Activated naive CD8-positive, alpha-beta T cell treated with anti-CD3 and anti-CD28 coated beads, Interleukin-2, amount 10 ng/mL, durations not matched to agents 7 days and 5 days (primary cell): Measurements from ENCODE around the gene SLC35A1. TPM values are rescaled to one million over a fixed set of nuclear protein-coding genes. Genes with fewer than 3 reads are reported as not detected.
"Not testable (repeated sequence)": the region's sequence is repeated elsewhere in the genome, so short reads cannot be mapped to it uniquely, and the experiment has no call there.

Source experiments
- ATAC-seq: fragments of 150-1000 bp; cut with Tn5 transposase; one replicate; pipeline ENCODE4 v1.10.0; 2021; ENCODE audit warnings: low read depth, moderate library complexity
- POLR2A ChIA-PET: fragments of 350-600 bp; sonication (Branson Sonifier 250); formaldehyde crosslinking; loops from one replicate; lab custom pipeline; 2021; ENCODE audit warnings: antibody characterized with exemption; lab: Charles Lee
- DNase-seq: peaks from one replicate; pipeline ENCODE4 v3.0.0; 2021
- H3K27ac Mint-ChIP-seq: one replicate; pipeline ENCODE4 v1.8.0; 2022; ENCODE audit warnings: mild to moderate bottlenecking, mixed read lengths
- H3K27me3 Mint-ChIP-seq: one replicate; pipeline ENCODE4 v1.8.0; 2022; ENCODE audit warnings: mild to moderate bottlenecking, moderate library complexity, mixed read lengths
- H3K36me3 Mint-ChIP-seq: one replicate; pipeline ENCODE4 v1.8.0; 2021; ENCODE audit warnings: mild to moderate bottlenecking, mixed read lengths
- H3K4me1 Mint-ChIP-seq: one replicate; pipeline ENCODE4 v1.8.0; 2021; ENCODE audit warnings: mixed read lengths
- H3K4me3 Mint-ChIP-seq: one replicate; pipeline ENCODE4 v1.8.0; 2022; ENCODE audit warnings: mild to moderate bottlenecking, moderate library complexity, mixed read lengths
- H3K9me3 Mint-ChIP-seq: one replicate; pipeline ENCODE4 v1.8.0; 2021; ENCODE audit warnings: mixed read lengths
- total RNA-seq, 2 experiments: library from RNA; stranded (reverse); gene quantifications; one replicate each; pipeline ENCODE4 v1.2.3, GENCODE V29; 2021

SLC35A1 gene
- total RNA-seq, 2 experiments from 2014 or later: 14.1 to 14.9 TPM

DNA sequence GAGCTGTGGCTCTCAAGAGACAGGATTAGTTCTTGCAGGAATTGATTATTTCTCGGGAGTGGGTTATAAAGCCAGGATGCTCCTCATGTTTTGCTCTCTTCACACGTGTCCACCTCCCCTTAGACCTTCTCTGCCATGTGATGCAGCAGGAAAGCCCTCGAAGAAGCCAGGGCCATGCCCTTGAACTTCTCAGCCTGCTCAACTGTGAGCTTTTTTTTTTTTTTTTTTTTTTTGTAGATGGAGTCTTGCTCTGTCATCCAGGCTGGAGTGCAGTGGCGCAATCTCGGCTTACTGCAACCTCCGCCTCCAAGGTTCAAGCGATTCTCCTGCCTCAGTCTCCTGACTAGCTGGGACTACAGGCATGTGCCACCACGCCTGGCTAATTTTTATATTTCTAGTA, 16.6 kb downstream of the SLC35A1 start:
- DNase-seq, POLR2A ChIA-PET, H3K27ac Mint-ChIP-seq, ATAC-seq, H3K9me3 Mint-ChIP-seq, H3K27me3 Mint-ChIP-seq, H3K4me3 Mint-ChIP-seq, H3K4me1 Mint-ChIP-seq: not testable (repeated sequence)
- peaks cover 13% of the 10 kb centered on the region for H3K36me3 Mint-ChIP-seq

DNA sequence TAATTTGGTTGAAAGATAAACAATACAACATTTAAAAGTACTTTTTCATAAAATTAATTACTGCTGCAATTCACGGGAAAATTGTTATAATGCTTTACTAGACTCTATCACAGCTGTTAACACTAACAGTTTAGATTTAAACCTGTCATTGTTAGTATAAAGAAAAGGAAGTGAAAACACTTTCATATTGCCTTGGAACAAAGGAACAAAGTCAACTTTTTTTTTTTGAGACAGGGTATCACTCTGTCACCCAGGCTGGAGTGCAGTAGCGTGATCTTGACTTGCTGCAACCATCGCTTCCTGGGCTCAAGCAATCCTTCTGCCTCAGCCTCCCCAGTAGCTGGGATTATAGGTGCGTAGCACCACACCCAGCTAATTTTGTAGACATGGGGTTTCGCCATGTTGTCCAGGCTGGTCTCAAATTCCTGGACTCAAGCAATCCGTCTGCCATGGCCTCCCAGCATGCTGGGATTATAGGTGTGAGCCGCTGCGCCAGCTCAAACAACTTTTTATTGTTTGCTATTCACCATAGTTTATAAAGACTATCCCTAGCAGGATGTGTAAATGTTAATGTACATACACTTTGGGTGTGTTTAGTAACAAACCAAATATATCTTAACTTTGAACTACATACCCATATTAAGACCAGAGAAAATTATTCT, 22.1 kb downstream of the SLC35A1 start:
- Mint-ChIP-seq H3K9me3 (no peaks in the 10 kb centered on the region), H3K27me3 (no peaks in the 10 kb centered on the region), H3K4me3 (no peak overlapping the region), H3K36me3 (peaks cover 16% of the 10 kb centered on the region), H3K27ac (no peak overlapping the region), H3K4me1 (peaks cover 2% of the 10 kb centered on the region)
- DNase-seq (no peak), ATAC-seq (no peak)
- POLR2A ChIA-PET: no interaction called here

DNA sequence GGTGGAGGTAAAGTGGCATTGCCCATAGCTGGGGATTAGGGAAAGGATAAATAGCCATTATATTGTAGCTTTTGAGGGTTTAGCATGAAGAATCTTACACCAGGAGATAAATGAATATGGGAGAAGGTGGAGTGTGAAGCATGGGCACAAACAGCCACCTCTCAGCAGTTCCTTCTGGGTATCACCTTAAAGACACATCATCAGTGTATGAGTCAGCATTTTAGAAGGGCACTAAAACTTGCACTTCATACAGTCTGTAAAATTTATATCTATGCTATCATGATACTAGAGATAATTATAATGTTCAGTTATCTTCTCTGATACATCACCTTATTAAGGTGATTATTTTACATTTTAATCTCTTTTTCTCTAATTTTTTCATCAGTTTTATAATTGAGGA, 25.3 kb downstream of the SLC35A1 start:
- POLR2A ChIA-PET: no interaction called here
- Mint-ChIP-seq H3K27ac (no peak overlapping the region), H3K4me3 (no peak overlapping the region), H3K36me3 (peaks cover 14% of the 10 kb centered on the region), H3K9me3 (no peaks in the 10 kb centered on the region), H3K27me3 (no peaks in the 10 kb centered on the region), H3K4me1 (peaks cover 2% of the 10 kb centered on the region)
- DNase-seq: no peak
- ATAC-seq: no peak

DNA sequence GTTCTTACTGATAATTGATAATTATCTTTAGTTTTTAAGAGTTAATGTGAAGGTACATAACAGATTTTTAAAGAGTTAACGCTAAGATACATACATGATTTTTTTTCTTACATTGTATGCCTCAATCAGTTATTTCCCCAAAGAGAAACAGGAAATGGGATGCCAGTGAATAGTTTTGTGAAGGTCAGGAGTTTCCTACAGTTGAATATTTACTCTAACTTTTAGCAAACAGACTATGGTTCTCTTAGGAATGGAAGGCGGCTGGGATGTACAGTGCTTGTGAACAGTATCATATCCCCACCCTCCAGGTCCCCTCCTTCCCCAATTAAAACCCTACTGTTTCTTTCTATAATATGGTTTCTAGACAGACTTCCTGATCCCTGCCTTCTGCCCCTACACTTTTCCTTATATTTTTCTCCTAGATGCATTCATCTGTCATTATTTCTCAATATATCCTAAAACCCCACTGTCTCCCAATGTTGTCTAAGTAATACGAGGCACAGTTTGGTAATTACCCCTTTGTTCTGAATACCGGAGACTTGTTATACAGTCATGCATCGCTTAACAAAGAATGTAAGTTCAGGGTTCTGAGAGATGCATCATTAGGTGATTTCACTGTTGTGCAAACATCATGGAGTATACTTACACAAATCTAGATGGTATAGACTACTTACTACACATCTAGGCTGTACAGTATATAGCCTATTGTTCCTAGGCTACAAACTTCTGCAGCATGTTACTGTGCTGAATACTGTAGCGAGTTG, 29.2 kb downstream of the SLC35A1 start:
- Mint-ChIP-seq H3K27me3 (no peaks in the 10 kb centered on the region), H3K9me3 (no peaks in the 10 kb centered on the region), H3K27ac (no peak overlapping the region), H3K36me3 (peaks cover 11% of the 10 kb centered on the region), H3K4me3 (no peak overlapping the region), H3K4me1 (peaks cover 11% of the 10 kb centered on the region)
- no peak for DNase-seq
- no peak for ATAC-seq
- POLR2A ChIA-PET: interaction anchor here (0.5 kb wide), 1 partner anchor 100 kb away, joined by 3 read pairs; no protein-coding TSS in a partner anchor

DNA sequence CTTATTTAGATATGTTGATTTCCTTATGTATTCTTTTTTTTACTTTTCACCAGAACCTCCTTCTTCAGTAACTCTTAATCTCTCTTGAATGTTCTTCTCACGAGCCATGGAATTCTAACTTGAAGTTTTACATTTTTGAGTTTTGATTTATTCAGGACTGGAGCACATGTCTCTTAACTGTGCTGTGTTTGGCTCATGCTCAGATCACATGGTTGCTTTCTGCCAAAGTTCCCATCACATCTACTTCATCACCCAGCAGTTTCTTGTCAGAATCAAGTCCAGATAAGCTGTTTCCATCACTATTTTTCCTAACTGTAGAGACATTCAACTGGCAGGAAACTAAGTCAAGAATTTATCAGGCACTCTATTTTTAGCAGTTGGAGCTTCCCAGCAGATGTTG, 31.7 kb downstream of the SLC35A1 start:
- H3K4me3 Mint-ChIP-seq: no peak overlapping the region
- no peaks in the 10 kb centered on the region for H3K9me3 Mint-ChIP-seq
- H3K36me3 Mint-ChIP-seq: peaks cover 10% of the 10 kb centered on the region
- DNase-seq: no peak
- H3K4me1 Mint-ChIP-seq: peaks cover 10% of the 10 kb centered on the region
- H3K27me3 Mint-ChIP-seq: no peaks in the 10 kb centered on the region
- ATAC-seq: no peak
- POLR2A ChIA-PET: no interaction called here
- no peak overlapping the region for H3K27ac Mint-ChIP-seq

DNA sequence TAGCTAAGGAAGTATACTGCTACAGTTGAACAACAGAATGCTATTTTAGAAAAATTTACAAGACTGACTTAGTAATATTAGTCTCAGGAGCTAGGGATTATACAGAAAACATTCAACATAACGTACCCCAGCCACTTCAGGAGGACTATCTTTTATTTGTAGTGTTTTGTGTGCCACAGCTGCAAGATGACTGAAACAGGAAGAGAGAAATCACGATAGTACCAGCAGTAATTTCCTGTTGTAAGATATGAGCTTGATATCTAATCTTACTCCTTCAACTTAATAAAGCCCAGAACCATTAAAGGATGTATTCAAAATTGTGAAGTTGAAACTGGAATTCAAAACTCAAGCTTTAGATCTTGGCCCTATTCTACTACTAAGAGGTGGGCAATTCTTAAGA, 42.1 kb downstream of the SLC35A1 start:
- H3K4me1 Mint-ChIP-seq: peaks cover 5% of the 10 kb centered on the region
- H3K27ac Mint-ChIP-seq: peak overlapping the region; percentile 8
- ATAC-seq: no peak
- no peak for DNase-seq
- H3K36me3 Mint-ChIP-seq: peaks cover 20% of the 10 kb centered on the region
- H3K4me3 Mint-ChIP-seq: no peak overlapping the region
- H3K27me3 Mint-ChIP-seq: no peaks in the 10 kb centered on the region
- H3K9me3 Mint-ChIP-seq: no peaks in the 10 kb centered on the region
- POLR2A ChIA-PET: interaction anchor here (0.5 kb wide), 1 partner anchor 17 kb away, joined by 4 read pairs; no protein-coding TSS in a partner anchor

DNA sequence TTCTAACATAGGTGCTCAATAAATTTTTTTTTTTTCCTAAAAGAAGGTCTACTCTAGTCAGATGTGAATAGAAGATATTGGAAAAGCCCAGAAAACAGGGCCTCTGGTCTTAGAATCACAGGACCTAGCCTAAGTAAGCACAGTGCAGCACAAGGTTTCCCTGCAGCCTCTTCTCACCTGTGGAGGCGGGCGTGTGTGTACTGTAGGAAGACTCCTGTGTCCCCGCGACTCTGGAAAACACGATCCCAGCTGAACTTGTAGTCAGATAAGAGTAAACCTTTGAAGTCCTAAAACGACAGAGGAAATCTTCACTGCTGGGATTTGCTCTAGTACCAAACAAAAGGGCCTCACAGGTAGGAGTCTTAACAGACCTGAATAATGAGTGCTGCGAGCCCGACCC, 45.7 kb downstream of the SLC35A1 start:
- no peak for DNase-seq
- Mint-ChIP-seq H3K9me3 (no peaks in the 10 kb centered on the region), H3K4me3 (no peak overlapping the region), H3K4me1 (peaks cover 5% of the 10 kb centered on the region), H3K27me3 (no peaks in the 10 kb centered on the region), H3K27ac (no peak overlapping the region), H3K36me3 (peaks cover 20% of the 10 kb centered on the region)
- POLR2A ChIA-PET: no interaction called here
- no peak for ATAC-seq

DNA sequence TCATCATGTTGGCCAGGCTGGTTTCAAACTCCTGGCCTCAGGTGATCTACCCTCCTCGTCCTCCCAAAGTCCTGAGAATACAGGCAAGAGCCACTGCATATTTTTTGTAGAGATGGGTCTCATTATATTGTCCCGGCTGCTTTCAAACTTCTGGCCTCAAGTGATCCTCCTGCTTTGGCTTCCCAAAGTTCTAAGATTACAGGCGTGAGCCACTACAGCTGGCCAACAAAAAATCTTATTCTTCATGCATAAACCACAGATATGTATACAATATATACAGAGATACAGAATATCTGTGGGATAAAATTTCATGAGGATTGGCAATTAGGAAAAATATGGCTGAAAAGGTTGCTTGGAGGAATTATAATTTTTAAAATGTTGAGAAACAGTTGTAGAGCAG, 49.9 kb downstream of the SLC35A1 start:
- POLR2A ChIA-PET: interaction anchor here (0.7 kb wide), 2 partner anchors 14 to 27 kb away, joined by 6 to 8 read pairs; no protein-coding TSS in a partner anchor
- Mint-ChIP-seq H3K4me3 (no peak overlapping the region), H3K27ac (no peak overlapping the region), H3K36me3 (peaks cover 18% of the 10 kb centered on the region), H3K27me3 (no peaks in the 10 kb centered on the region), H3K4me1 (no peaks in the 10 kb centered on the region), H3K9me3 (no peaks in the 10 kb centered on the region)
- DNase-seq: no peak
- ATAC-seq: no peak

DNA sequence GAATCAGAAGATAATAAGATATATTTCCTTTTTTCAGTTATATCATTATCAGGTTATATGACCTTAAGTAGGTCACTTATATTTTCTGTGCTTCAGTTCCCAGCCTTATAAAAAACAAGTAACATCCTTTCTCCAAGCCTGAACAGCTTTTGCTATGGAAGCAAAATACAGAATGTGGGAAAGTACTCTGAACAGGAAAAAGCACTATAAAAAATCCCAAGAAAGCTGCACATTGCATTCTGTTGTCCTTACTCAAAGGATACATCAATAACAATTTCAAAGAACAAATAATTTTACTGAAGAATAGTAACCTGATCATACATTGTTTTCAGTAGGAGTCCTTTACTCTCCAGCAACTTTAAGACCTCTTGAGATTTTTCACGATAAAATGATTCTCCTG, 56.4 kb downstream of the SLC35A1 start:
- Mint-ChIP-seq H3K4me1 (peaks cover 1% of the 10 kb centered on the region), H3K36me3 (peaks cover 16% of the 10 kb centered on the region), H3K4me3 (no peak overlapping the region), H3K27me3 (no peaks in the 10 kb centered on the region), H3K27ac (no peak overlapping the region), H3K9me3 (no peaks in the 10 kb centered on the region)
- ATAC-seq (no peak), DNase-seq (no peak)
- POLR2A ChIA-PET: no interaction called here

DNA sequence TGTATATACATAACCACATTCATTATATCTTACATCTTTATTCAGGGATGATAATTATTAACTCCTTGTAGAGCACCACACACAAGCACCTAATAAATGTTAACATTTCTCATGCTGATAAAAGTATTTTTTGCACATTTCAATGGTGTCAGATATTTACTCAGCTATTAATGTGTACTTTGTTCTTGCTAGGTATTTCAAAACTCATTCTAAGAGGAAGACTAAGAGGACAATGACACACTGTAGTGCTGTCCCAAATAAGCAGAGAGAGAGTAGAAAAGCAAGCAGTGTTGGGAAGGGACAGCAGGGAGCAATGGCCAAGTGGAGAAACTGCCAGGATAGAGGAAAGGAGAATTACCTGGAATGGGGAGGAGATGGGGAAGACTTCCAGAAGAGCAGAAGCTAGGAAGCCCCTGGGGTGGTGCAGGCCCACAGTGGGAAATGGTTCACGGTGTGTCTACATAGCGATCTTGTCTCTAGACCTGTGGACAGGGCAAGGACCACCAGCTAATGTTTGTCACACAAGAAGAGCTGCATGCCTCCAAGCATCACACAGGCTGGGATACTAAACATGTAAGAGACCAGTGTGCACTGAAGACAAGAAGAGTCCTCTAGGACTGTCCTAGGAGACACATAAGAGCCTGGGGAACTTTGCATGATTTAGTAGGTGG, 61.7 kb downstream of the SLC35A1 start:
- Mint-ChIP-seq H3K9me3 (peaks cover 3% of the 10 kb centered on the region), H3K27ac (no peak overlapping the region), H3K36me3 (peaks cover 11% of the 10 kb centered on the region), H3K4me1 (peaks cover 3% of the 10 kb centered on the region), H3K4me3 (no peak overlapping the region), H3K27me3 (no peaks in the 10 kb centered on the region)
- DNase-seq: no peak
- POLR2A ChIA-PET: no interaction called here
- no peak for ATAC-seq

DNA sequence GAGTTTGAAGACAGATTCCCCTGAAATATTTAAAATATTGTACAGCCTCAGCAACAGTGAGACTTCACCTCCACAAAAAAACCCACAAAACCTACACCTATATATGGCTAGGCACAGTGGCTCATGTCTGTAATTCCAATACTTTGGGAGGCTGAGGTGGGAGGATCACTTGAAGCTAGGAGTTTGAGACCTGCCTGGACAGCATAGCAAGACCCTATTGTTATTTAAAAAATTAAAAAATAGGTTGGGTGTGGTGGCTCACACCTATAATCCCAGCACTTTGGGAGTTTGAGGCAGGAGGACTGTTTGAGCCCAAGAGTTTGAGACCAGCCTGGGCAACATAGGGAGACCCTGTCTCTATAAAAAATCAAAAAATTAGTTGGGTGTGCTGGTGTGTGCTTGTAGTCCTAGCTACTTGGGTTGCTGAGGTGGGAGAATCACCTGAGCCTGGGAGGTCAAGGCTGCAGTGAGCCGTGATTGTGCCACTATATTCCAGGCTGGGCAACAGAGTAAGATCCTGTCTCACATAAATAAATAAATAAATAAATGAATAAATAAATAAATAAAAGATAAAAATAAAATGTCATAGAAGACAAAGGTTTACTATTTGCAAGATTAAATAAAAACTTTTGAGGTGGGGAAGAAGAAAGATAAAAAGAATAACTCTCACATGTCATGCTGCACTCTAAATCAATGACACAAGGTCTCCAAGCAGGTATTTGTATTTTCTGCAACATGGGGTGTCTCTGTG, 65.9 kb downstream of the SLC35A1 start:
- ATAC-seq: no peak
- Mint-ChIP-seq H3K4me3 (no peak overlapping the region), H3K9me3 (peaks cover 8% of the 10 kb centered on the region), H3K27ac (no peak overlapping the region), H3K4me1 (peaks cover 3% of the 10 kb centered on the region), H3K36me3 (peaks cover 39% of the 10 kb centered on the region), H3K27me3 (no peaks in the 10 kb centered on the region)
- POLR2A ChIA-PET: no interaction called here
- DNase-seq: no peak

DNA sequence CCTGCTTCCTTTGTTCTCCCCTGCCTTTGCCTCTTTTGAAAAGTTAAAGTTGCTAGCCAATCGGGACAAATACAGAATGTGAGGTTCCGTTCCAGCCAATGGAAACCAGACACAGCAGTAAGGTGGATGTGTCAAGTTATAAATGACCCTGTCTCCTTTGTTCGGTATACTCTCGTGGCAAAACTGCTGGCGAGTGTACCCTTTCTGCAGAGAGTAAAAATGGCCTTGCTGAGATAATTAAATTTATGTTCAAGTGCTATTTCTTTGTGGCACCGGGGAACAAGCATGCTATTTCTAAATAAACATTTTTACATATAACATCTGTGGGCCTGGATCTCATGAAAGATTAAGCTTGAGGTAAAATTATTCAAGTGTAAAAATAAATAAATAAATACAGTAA, 66.8 kb downstream of the SLC35A1 start:
- H3K4me3 Mint-ChIP-seq: no peak overlapping the region
- H3K27me3 Mint-ChIP-seq: no peaks in the 10 kb centered on the region
- peaks cover 39% of the 10 kb centered on the region for H3K36me3 Mint-ChIP-seq
- H3K27ac Mint-ChIP-seq: no peak overlapping the region
- H3K4me1 Mint-ChIP-seq: peaks cover 3% of the 10 kb centered on the region
- DNase-seq: no peak
- ATAC-seq: no peak
- POLR2A ChIA-PET: no interaction called here
- H3K9me3 Mint-ChIP-seq: peaks cover 8% of the 10 kb centered on the region

DNA sequence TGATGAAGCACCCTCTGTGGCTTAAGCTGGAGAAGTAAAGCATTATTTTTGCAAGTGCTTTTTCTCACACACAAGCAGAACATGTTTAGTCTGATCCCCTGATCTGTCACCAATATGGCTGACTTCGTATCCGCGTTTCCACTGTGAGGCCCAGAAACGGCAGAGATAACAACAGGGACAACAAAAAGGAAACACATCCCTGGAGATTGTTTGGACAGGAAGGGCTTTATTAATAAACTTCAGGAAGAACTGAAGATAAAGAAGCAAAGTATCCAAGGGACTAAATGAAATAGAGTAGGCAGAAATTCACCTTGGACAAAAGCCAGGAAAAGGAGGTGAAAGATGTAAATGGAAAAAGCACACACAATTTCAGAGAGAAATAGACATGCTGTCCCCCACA, 67.8 kb downstream of the SLC35A1 start:
- ATAC-seq: no peak
- POLR2A ChIA-PET: no interaction called here
- Mint-ChIP-seq H3K27ac (no peak overlapping the region), H3K36me3 (peaks cover 46% of the 10 kb centered on the region), H3K4me1 (peaks cover 3% of the 10 kb centered on the region), H3K9me3 (peaks cover 8% of the 10 kb centered on the region), H3K4me3 (no peak overlapping the region), H3K27me3 (no peaks in the 10 kb centered on the region)
- no peak for DNase-seq
